AG04449 (cell line): Measurements from ENCODE around the gene TRAF7.

ENCODE experiments used
- CTCF ChIA-PET: fragments of 350-600 bp; formaldehyde crosslinking; extraction: SDS; loops from one replicate; lab custom pipeline; 2021; ENCODE audit warnings: antibody characterized with exemption; lab: Yijun Ruan, JAX
- POLR2A ChIA-PET: fragments of 400-600, 350-600 bp; formaldehyde crosslinking; extraction: SDS; loops from one replicate; lab custom pipeline; 2020; ENCODE audit warnings: antibody characterized with exemption, inconsistent platforms; lab: Yijun Ruan, JAX
- DNase-seq: peaks from one replicate; pipeline ENCODE4 v3.0.0-alpha.2; 2010; ENCODE audit warnings: low read depth, low spot score
- H3K4me3 ChIP-seq: 2 replicates; pipeline ENCODE4 v1.5.1; 2011; ENCODE audit warnings: low read depth, mild to moderate bottlenecking, control low read depth, low read length
- CTCF ChIP-seq: IDR thresholded peaks from one replicate; pipeline ENCODE4 v1.5.1; 2011; ENCODE audit warnings: mild to moderate bottlenecking, moderate library complexity, low read length, control low read depth, inconsistent platforms; ENCODE audit not compliant: insufficient read depth; ENCODE audit errors: missing control alignments

TRAF7 gene

GRCh38 chr16:2194852-2195321 lies 39.3 kb downstream of the TRAF7 start:
- peak; percentile 28 for TF ChIP-seq CTCF
- no peak overlapping the region for H3K4me3 ChIP-seq
- ChIA-PET CTCF (interaction anchor here (1.6 to 2.1 kb wide), 4 partner anchors 9 to 57 kb away, joined by 3 to 10 read pairs (median 6); partner anchors contain the start of gene ECI1), POLR2A (interaction anchor here (0.6 to 1.9 kb wide), 2 partner anchors 11 to 40 kb away, joined by 3 to 11 read pairs; partner anchors contain the start of gene TRAF7)
- DNase-seq = no peak

- H3K4me3 ChIP-seq = no peak overlapping the region
- POLR2A ChIA-PET = interaction anchor here (1.3 to 1.9 kb wide), 2 partner anchors 40 to 41 kb away, joined by 5 to 11 read pairs; partner anchors contain the start of gene TRAF7
- DNase-seq = no peak
- no peak for TF ChIP-seq CTCF
- CTCF ChIA-PET = interaction anchor here (1.6 to 2.1 kb wide), 4 partner anchors 8 to 56 kb away, joined by 3 to 10 read pairs (median 6); partner anchors contain the start of gene ECI1
Observed at GRCh38 chr16:2195322-2196161, 40.0 kb downstream of the TRAF7 start.

GRCh38 chr16:2196162-2196980 lies 40.8 kb downstream of the TRAF7 start, which contains the start of gene CASKIN1:
Gene CASKIN1 (minus strand): TSS chr16:2196605. CDS start chr16:2196432, 173 bp downstream.
- no peak for TF ChIP-seq CTCF
- ChIA-PET POLR2A (interaction anchor here (1.3 kb wide), 1 partner anchor 42 kb away, joined by 5 read pairs; no protein-coding TSS in a partner anchor), CTCF (interaction anchor here (1.4 kb wide), 1 partner anchor 10 kb away, joined by 3 read pairs; no protein-coding TSS in a partner anchor)
- DNase-seq = no peak
- peak within 1 kb of the TSS; percentile 42 for H3K4me3 ChIP-seq

- no peak overlapping the region for H3K4me3 ChIP-seq
- CTCF ChIA-PET = interaction anchor here (1.4 kb wide), 1 partner anchor 9 kb away, joined by 3 read pairs; no protein-coding TSS in a partner anchor
- no peak for DNase-seq
- no peak for TF ChIP-seq CTCF
- POLR2A ChIA-PET = interaction anchor here (1.3 kb wide), 1 partner anchor 43 kb away, joined by 5 read pairs; no protein-coding TSS in a partner anchor
Observed at GRCh38 chr16:2196981-2197511, 41.5 kb downstream of the TRAF7 start.

- POLR2A ChIA-PET = no interaction called here
- DNase-seq = no peak
- no peak overlapping the region for H3K4me3 ChIP-seq
- no peak for TF ChIP-seq CTCF
- CTCF ChIA-PET = interaction anchor here (1.2 to 1.4 kb wide), 2 partner anchors 9 to 57 kb away, joined by 3 read pairs; no protein-coding TSS in a partner anchor
Observed at GRCh38 chr16:2197765-2198164, 42.2 kb downstream of the TRAF7 start.
